Body of pancreas (tissue), 4 donors: Measurements from ENCODE around the gene ATG10. TPM values are rescaled to one million over a fixed set of nuclear protein-coding genes. Genes with fewer than 3 reads are reported as not detected.
"Not testable (repeated sequence)": the region's sequence is repeated elsewhere in the genome, so short reads cannot be mapped to it uniquely, and the experiment has no call there.

Experiments
- ATAC-seq: fragments of 150-250 bp; one replicate; pipeline ENCODE4 v1.9.1; 2016
- DNase-seq, 4 donors: peaks; one replicate each; pipeline ENCODE4 v3.0.0-alpha.2; 2019
- H3K27ac ChIP-seq, 4 donors: fragments of 200-600 bp; sonication (generic); 1 replicate in 3 of 4; 2 replicates in 1 of 4; pipeline versions ENCODE4 v1.5.1 to v1.6.1; 2016 to 2019; ENCODE audit warnings: mild to moderate bottlenecking in 1 of 4, mixed read lengths in 1 of 4, moderate library complexity in 1 of 4
- H3K27me3 ChIP-seq, 2 donors: fragments of 200-600 bp; sonication (generic); one replicate each; pipeline ENCODE4 v1.6.0; 2016; ENCODE audit warnings: mild to moderate bottlenecking in 1 of 2
- H3K36me3 ChIP-seq, 2 donors: fragments of 200-600 bp; sonication (generic); replicated peaks in 1 of 2; 2 replicates each; pipeline ENCODE4 v1.5.1; 2016; ENCODE audit warnings: low read depth in 2 of 2; ENCODE audit not compliant: insufficient read depth in 1 of 2
- H3K4me1 ChIP-seq: fragments of 200-600 bp; sonication (generic); one replicate; pipeline ENCODE4 v1.6.0; 2016
- H3K4me3 ChIP-seq, 2 donors: fragments of 200-600 bp; sonication (generic); 1 replicate in 1 of 2; 2 replicates in 1 of 2; pipeline ENCODE4 v1.5.1; 2016 to 2019
- H3K9me3 ChIP-seq, 3 donors: fragments of 200-600 bp; sonication (generic); 1 replicate in 2 of 3; 2 replicates in 1 of 3; pipeline ENCODE4 v1.5.1; 2016
- POLR2A ChIP-seq, 3 donors: fragments of 450-650 bp; IDR thresholded peaks; one replicate each; pipeline ENCODE4 v1.6.1; 2016; ENCODE audit warnings: antibody characterized with exemption in 3 of 3, mild to moderate bottlenecking in 2 of 3
- WGBS, 2 donors: methylation state at CpG; one replicate each; pipeline ENCODE4 v1.1.5; 2017; 5-methylcytosine and 5-hydroxymethylcytosine counted together
- intact Hi-C: fragments of 100-400 bp; cut with DNase I; formaldehyde crosslinking; loops from one replicate; pipeline ENCODE4 v1.15.1; 2023
- total RNA-seq, 2 donors: library from RNA; depleted of rRNA; stranded (reverse); fragments of >200 nt; gene quantifications; one replicate each; pipeline ENCODE4 v1.1.0, GENCODE V29; 2016
- TF ChIP-seq, protein P1 (sequence below), 7 experiments: fragments of 450-650 bp in 4 of 7; fragments of 200-600 bp in 3 of 7; sonication (generic) in 3 of 7; IDR thresholded peaks; one replicate each; pipeline ENCODE4 v1.5.1; 2016 to 2019; ENCODE audit warnings: antibody characterized with exemption in 7 of 7

The ATG10 gene
- total RNA-seq, 2 donors from 2014 or later = 2.9 to 4.6 TPM

DNA sequence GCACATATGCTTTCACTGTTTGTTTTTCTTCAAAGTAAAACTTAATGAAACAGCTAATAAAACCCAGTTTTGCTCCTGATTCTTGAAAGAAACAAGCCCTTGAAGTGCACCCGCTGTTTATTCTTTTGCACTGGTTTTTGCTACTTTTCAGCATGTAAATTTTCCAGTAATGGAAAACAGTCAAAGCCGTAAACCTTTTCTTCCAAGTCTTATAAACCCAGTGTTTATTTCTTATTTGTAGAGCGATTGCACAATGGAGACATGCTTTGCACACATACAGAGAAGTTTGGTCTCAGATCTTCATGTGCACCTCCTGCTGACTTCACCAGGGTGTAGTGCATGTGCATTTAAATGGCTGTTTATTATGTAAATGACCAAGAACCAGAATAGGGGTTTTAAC is 51.8 kb downstream of the ATG10 start:
- Histone ChIP-seq H3K4me1 (no peaks in the 10 kb centered on the region), H3K27ac (no peak overlapping the region), H3K36me3 (no peaks in the 10 kb centered on the region), H3K9me3 (no peaks in the 10 kb centered on the region), H3K4me3 (no peak overlapping the region), H3K27me3 (no peaks in the 10 kb centered on the region)
- ATAC-seq = no peak
- intact Hi-C loops = no loop called here
- 84 to 89% methylated on average over 3 of the region's 3 CpGs for WGBS, 2 donors
- DNase-seq = no peak
- TF ChIP-seq POLR2A (IDR thresholded peaks at IDR 0.05) = no peak
- TF ChIP-seq, protein P1, sequence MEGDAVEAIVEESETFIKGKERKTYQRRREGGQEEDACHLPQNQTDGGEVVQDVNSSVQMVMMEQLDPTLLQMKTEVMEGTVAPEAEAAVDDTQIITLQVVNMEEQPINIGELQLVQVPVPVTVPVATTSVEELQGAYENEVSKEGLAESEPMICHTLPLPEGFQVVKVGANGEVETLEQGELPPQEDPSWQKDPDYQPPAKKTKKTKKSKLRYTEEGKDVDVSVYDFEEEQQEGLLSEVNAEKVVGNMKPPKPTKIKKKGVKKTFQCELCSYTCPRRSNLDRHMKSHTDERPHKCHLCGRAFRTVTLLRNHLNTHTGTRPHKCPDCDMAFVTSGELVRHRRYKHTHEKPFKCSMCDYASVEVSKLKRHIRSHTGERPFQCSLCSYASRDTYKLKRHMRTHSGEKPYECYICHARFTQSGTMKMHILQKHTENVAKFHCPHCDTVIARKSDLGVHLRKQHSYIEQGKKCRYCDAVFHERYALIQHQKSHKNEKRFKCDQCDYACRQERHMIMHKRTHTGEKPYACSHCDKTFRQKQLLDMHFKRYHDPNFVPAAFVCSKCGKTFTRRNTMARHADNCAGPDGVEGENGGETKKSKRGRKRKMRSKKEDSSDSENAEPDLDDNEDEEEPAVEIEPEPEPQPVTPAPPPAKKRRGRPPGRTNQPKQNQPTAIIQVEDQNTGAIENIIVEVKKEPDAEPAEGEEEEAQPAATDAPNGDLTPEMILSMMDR (IDR thresholded peaks at IDR 0.05) = no peak

DNA sequence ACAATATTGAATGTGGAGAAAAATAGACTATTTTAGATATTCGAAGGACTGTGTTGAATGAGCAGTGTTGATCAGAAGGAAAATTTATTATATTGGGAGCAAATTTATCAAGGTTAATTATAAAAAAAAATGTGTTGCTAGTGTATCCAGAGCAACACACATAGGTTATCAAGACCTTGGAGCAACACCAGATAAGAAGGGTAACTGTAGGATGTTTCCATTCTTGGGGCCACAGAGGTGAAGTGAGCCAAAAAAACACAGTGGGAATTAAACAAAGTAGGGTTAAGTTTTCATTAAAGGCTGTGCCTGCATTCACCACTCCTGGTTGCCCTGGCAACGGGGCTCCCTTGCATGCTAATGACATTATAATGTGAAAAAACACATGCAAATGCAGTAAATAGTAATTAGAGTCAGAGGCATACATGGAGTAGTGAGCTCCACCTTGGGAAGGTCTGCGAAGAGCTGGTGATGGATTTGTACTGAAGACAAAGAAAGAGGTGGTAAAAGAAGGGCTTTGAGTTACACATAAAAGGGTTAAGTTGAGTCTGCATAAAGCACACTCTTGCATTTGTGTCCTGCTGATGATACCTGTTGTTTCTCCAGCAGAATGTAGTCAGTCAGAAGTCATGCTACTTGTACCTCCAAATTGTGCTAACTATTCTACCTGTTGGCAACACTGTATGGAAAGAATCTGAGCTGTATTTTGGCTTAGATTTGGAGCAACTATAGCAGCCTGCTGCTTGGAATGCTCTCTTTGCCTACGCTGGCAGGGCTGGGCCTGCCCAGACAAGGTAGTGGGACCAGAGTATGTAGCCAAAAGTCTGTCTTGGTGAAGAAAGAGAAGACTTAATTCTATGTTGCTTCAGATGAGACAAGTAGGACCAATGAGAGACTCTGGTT is 59.6 kb downstream of the ATG10 start:
- Histone ChIP-seq H3K4me3 (no peak overlapping the region), H3K27ac (no peak overlapping the region), H3K4me1 (peaks cover 10% of the 10 kb centered on the region), H3K36me3 (no peaks in the 10 kb centered on the region), H3K27me3 (no peaks in the 10 kb centered on the region), H3K9me3 (no peaks in the 10 kb centered on the region)
- TF ChIP-seq, protein P1 (IDR thresholded peaks at IDR 0.05) = no peak
- TF ChIP-seq POLR2A (IDR thresholded peaks at IDR 0.05) = no peak
- intact Hi-C loops = no loop called here
- DNase-seq (peak in 1 of 4 donors; percentile 17), ATAC-seq (no peak)
- WGBS, 2 donors = 50 to 58% methylated on average over 4 of the region's 4 CpGs

DNA sequence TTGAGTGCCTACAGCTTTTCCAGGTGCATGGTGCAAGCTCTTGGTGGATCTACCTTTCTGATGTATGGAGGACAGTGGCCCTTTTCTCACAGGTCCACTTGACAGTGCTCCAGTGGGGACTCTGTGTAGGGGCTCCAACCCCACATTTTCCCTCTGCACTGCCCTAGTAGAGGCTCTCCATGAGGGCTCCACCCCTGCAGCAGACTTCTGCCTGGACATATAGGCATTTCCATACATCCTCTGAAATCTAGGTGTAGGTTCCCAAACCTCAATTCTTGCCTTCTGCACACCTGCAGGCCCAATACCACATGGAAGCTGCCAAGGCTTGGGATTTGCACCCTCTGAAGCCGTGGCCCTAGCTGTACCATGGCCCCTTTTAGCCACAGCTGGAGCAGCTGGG is 71.1 kb downstream of the ATG10 start:
- 100% methylated on average over 1 of the region's 1 CpG for WGBS, 2 donors

DNA sequence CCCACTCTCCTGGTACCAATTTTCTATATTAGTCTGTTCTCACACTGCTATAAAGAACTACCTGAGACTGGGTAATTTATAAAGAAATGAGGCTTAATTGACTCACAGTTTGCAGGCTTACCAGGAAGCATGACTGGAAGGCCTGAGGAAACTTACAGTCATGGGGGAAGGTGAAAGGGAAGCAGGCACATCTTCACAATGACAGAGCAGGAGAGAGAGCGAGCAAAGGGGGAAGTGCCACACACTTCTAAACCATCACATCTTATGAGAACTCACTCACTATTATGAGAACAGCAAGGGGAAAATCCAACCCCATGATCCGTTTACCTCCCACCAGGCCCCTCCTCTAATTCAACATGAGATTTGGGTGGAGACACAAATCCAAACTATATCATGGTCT is 72.2 kb downstream of the ATG10 start:
- no peak for ATAC-seq

More for the DNA sequence above, 71.1 kb downstream of the ATG10 start:
- H3K4me1 ChIP-seq, H3K36me3 ChIP-seq, H3K9me3 ChIP-seq, H3K27ac ChIP-seq, H3K27me3 ChIP-seq, DNase-seq, H3K4me3 ChIP-seq, ATAC-seq, intact Hi-C loops: not testable (repeated sequence)

DNA sequence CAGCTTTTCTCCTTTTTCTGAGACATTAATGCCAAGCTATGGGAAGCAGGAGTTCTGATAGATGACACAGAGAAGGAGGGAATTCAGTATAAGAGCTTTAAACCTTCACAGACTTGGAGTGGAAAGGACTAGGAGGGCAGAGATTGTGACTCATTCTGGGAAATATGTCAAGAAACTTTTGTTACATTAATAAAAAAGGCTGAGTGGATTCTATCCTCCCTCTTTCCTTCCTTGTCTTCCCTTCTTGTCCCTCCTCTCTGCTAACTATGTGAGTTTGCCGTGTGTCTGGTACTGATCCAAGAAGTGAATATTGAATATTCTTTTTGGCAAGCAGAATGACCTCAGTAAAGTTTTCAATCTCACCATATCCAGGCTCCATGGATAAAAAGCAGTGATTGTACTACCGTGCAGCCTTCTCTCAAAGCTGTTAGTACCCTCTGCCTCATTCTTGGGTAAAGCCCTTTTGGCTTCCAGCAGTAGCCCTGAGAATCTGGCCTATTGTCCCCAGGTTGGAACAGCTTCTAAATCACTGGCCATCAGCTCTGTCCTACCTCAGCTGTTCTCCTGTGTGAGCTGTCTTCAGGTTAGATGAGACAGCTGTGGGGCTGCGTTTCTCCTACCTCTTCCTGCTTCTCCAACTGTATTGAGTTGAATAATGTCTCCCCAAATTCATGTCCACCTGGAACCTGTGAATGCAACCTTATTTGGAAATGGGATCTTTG is 73.9 kb downstream of the ATG10 start:
- 51 to 54% methylated on average over 3 of the region's 3 CpGs for WGBS, 2 donors
- Histone ChIP-seq H3K4me1 (no peaks in the 10 kb centered on the region), H3K9me3 (peaks cover 0 to 8% (median 0%) of the 10 kb centered on the region in 3 donors), H3K4me3 (no peak overlapping the region), H3K36me3 (no peaks in the 10 kb centered on the region), H3K27ac (no peak overlapping the region), H3K27me3 (no peaks in the 10 kb centered on the region)
- no peak for TF ChIP-seq POLR2A (IDR thresholded peaks at IDR 0.05)
- TF ChIP-seq, protein P1 (IDR thresholded peaks at IDR 0.05) = no peak
- DNase-seq (no peak), ATAC-seq (no peak)
- intact Hi-C loops = no loop called here

More for the DNA sequence above, 72.2 kb downstream of the ATG10 start:
- 63 to 94% methylated on average over 2 of the region's 2 CpGs for WGBS, 2 donors
- intact Hi-C loops = no loop called here
- Histone ChIP-seq H3K4me3 (no peak overlapping the region), H3K36me3 (no peaks in the 10 kb centered on the region), H3K4me1 (no peaks in the 10 kb centered on the region), H3K27ac (no peak overlapping the region), H3K27me3 (no peaks in the 10 kb centered on the region), H3K9me3 (peaks cover 0 to 8% (median 0%) of the 10 kb centered on the region in 3 donors)
- no peak for DNase-seq
- TF ChIP-seq, protein P1 (IDR thresholded peaks at IDR 0.05) = no peak
- TF ChIP-seq POLR2A (IDR thresholded peaks at IDR 0.05) = no peak
